HepG2 (cell line): ENCODE measurements around the gene PCBP2. TPM values are rescaled to one million over a fixed set of nuclear protein-coding genes. Genes with fewer than 3 reads are reported as not detected.

ENCODE experiments used
- ATAC-seq: fragments of 200-7000 bp; cut with Tn5 transposase; 3 replicates; pipeline ENCODE4 v1.9.1; 2020; ENCODE audit warnings: mild to moderate bottlenecking, moderate library complexity
- BruUV-seq: library from RNA; stranded (reverse); fragments of 400-500 nt; replicated peaks from 2 replicates; lab custom pipeline; 2021; lab: Mats Ljungman, UMichigan
- CTCF ChIA-PET: fragments of 300-600 bp; formaldehyde crosslinking; extraction: SDS; loops from one replicate; lab custom pipeline; 2021; ENCODE audit warnings: low total read pairs, inconsistent platforms, low intra/inter-chr PET ratio; lab: Yijun Ruan, JAX
- POLR2A ChIA-PET: fragments of 350-600 bp; sonication (Branson Sonifier 250); formaldehyde crosslinking; loops from one replicate; lab custom pipeline; 2020; ENCODE audit warnings: antibody characterized with exemption, inconsistent platforms; lab: Yijun Ruan, JAX
- DNase-seq: peaks from one replicate; pipeline ENCODE4 v3.0.0-alpha.2; 2015; ENCODE audit warnings: low spot score
- FAIRE-seq: peaks from 3 replicates; lab custom pipeline; 2011; peaks lifted over from hg19 to GRCh38; lab: Jason Lieb, UNC
- H2AFZ ChIP-seq: one replicate; pipeline ENCODE4 v1.6.1; 2011; ENCODE audit warnings: low read length, inconsistent platforms
- H3K27ac ChIP-seq: fragments of 300-600 bp; 3 replicates; pipeline ENCODE4 v1.8.0; 2011; ENCODE audit warnings: mixed run types, mild to moderate bottlenecking, mixed read lengths, low read length, inconsistent platforms; ENCODE audit not compliant: insufficient read depth; ENCODE audit errors: extremely low read length
- H3K27me3 ChIP-seq, 2 experiments: fragments of 200-600 bp in 1 of 2; 2 replicates in 1 of 2; 3 replicates in 1 of 2; pipeline versions ENCODE4 v1.6.0 to v1.8.0; 2011; ENCODE audit warnings: low read length in 2 of 2, mild to moderate bottlenecking in 2 of 2, moderate library complexity in 2 of 2, inconsistent platforms in 1 of 2; ENCODE audit not compliant: insufficient read depth in 2 of 2, control insufficient read depth in 1 of 2
- H3K36me3 ChIP-seq, 2 experiments: fragments of 200-600 bp in 1 of 2; replicated peaks in 1 of 2; 2 replicates in 1 of 2; 3 replicates in 1 of 2; pipeline versions ENCODE4 v1.5.1 to v1.8.0; 2011; ENCODE audit warnings: low read length in 2 of 2, inconsistent platforms in 1 of 2; ENCODE audit not compliant: insufficient read depth in 2 of 2, control insufficient read depth in 1 of 2
- H3K4me1 ChIP-seq: 2 replicates; pipeline ENCODE4 v1.5.1; 2012; ENCODE audit warnings: low read length, inconsistent platforms; ENCODE audit not compliant: insufficient read depth
- H3K4me2 ChIP-seq: 2 replicates; pipeline ENCODE4 v1.6.0; 2011; ENCODE audit warnings: low read depth, low read length, inconsistent platforms
- H3K4me3 ChIP-seq, 3 experiments: fragments of 200-600 bp in 1 of 3; sonication (generic), shearing (Covaris generic) in 1 of 3; replicated peaks in 1 of 3; 2 replicates each; pipeline ENCODE4 v1.5.1; 2011 to 2016; ENCODE audit warnings: low read length in 3 of 3, inconsistent platforms in 2 of 3, low read depth in 2 of 3, mild to moderate bottlenecking in 2 of 3, control low read depth in 1 of 3, mixed read lengths in 1 of 3; ENCODE audit not compliant: insufficient read depth in 1 of 3
- H3K79me2 ChIP-seq: one replicate; pipeline ENCODE4 v1.6.1; 2011; ENCODE audit warnings: low read length, inconsistent platforms; ENCODE audit not compliant: insufficient read depth
- H3K9ac ChIP-seq: 2 replicates; pipeline ENCODE4 v1.6.0; 2011; ENCODE audit warnings: mild to moderate bottlenecking, low read depth, low read length, inconsistent platforms; ENCODE audit not compliant: insufficient read depth
- H3K9me3 ChIP-seq: 2 replicates; pipeline ENCODE4 v1.5.1; 2012; ENCODE audit warnings: mild to moderate bottlenecking, low read length
- H4K20me1 ChIP-seq: 2 replicates; pipeline ENCODE4 v1.6.0; 2011; ENCODE audit warnings: inconsistent platforms, mild to moderate bottlenecking, low read length, moderate library complexity; ENCODE audit not compliant: insufficient read depth
- POLR2AphosphoS5 ChIP-seq: IDR thresholded peaks from 2 replicates; pipeline ENCODE4 v1.6.1; 2012; ENCODE audit warnings: low read depth, low read length
- SNRNP70 ChIP-seq: fragments of 200-400 bp; formaldehyde crosslinking; IDR thresholded peaks from 2 replicates; pipeline ENCODE4 v1.6.1; 2017; ENCODE audit warnings: mild to moderate bottlenecking, low read depth, low read length, moderate library complexity
- SOX6 ChIP-seq, 2 experiments: fragments of 450-650 bp in 1 of 2; sonication (generic) in 1 of 2; formaldehyde crosslinking in 1 of 2; IDR thresholded peaks; 2 replicates each; pipeline versions ENCODE4 v1.4.0 to v1.6.1; 2017 to 2020; ENCODE audit warnings: antibody characterized with exemption in 1 of 2, mild to moderate bottlenecking in 1 of 2, missing genetic modification reagents in 1 of 2
- ZNF205 ChIP-seq: IDR thresholded peaks from 2 replicates; pipeline ENCODE4 v1.6.1; 2018; ENCODE audit warnings: missing biosample characterization, missing genetic modification reagents
- ZNF430 ChIP-seq: sonication (generic); formaldehyde crosslinking; IDR thresholded peaks from 2 replicates; pipeline ENCODE4 v1.9.0; 2021; ENCODE audit warnings: mild to moderate bottlenecking, missing genetic modification reagents
- ZNF646 ChIP-seq: sonication (generic); formaldehyde crosslinking; IDR thresholded peaks from 2 replicates; pipeline ENCODE4 v1.9.0; 2021; ENCODE audit warnings: mild to moderate bottlenecking, missing genetic modification reagents
- ZNF780A ChIP-seq: sonication (generic); formaldehyde crosslinking; IDR thresholded peaks from 2 replicates; pipeline ENCODE4 v1.8.0; 2022; ENCODE audit warnings: mild to moderate bottlenecking, missing genetic modification reagents, moderate library complexity
- WGBS: methylation state at CpG from one replicate; pipeline ENCODE4 v1.1.6; 2017; ENCODE audit warnings: low lambda C conversion rate; 5-methylcytosine and 5-hydroxymethylcytosine counted together
- in situ Hi-C: cut with HindIII; loops from 2 replicates; pipeline ENCODE4 v1.10.0; 2017; ENCODE audit warnings: low pct_unique_long_range_greater_than_20kb; ENCODE audit not compliant: extremely low pct_ligation_motif_present
- intact Hi-C: fragments of 100-400 bp; cut with micrococcal nuclease; formaldehyde crosslinking; loops from one replicate; pipeline ENCODE4 v1.10.0; 2022; ENCODE audit not compliant: unreplicated experiment
- polyA plus RNA-seq, 8 experiments: library from polyadenylated mRNA; depleted of rRNA in 3 of 8; stranded (reverse) in 7 of 8; unstranded in 1 of 8; fragments of >200 nt; fragmentation: Illumina TruSeq in 4 of 8; extraction: Trizol in 4 of 8; gene quantifications; 2 replicates each; pipeline versions ENCODE4 v1.2.1 to v1.2.3, GENCODE V29; 2011 to 2016; ENCODE audit warnings: low read depth in 4 of 8, missing spikeins in 1 of 8, mixed read lengths in 1 of 8; ENCODE audit not compliant: insufficient read depth in 1 of 8
- total RNA-seq, 5 experiments: library from RNA; depleted of rRNA; stranded (reverse); fragments of >200 nt; fragmentation: Illumina TruSeq; extraction: Trizol; gene quantifications; 2 replicates each; pipeline ENCODE4 v1.2.3, GENCODE V29; 2016; ENCODE audit warnings: low read depth in 1 of 5

Gene PCBP2
- total and polyA plus RNA-seq, 2 of the 13 experiments (the other 11 are each of a cell fraction or from before 2014, with no cell fraction given): 154 to 345 TPM

- no peak for TF ChIP-seq ZNF646 (CRISPR knock-in tag)
- no peak for TF ChIP-seq ZNF430
- no peak for TF ChIP-seq SOX6 (IDR thresholded peaks at IDR 0.05)
- TF ChIP-seq SOX6 (CRISPR knock-in tag; IDR thresholded peaks at IDR 0.05): no peak
- no peak for TF ChIP-seq ZNF205 (CRISPR knock-in tag)
- no peak for TF ChIP-seq SNRNP70
These were observed 14.7 kb downstream of the PCBP2 start (continued) for GRCh38 chr12:53466640-53467039.

GRCh38 chr12:53467082-53467481 is 15.2 kb downstream of the PCBP2 start:
- CTCF ChIA-PET: no interaction called here

More at GRCh38 chr12:53467082-53467481, 15.2 kb downstream of the PCBP2 start:
- peaks cover 54% of the 10 kb centered on the region for H4K20me1 ChIP-seq
- H3K9ac ChIP-seq: no peak overlapping the region
- H3K79me2 ChIP-seq: peaks cover 46% of the 10 kb centered on the region
- ATAC-seq: no peak
- no peak overlapping the region for H3K27ac ChIP-seq
- BruUV-seq: no TSS peak
- no peak overlapping the region for H3K4me2 ChIP-seq
- intact Hi-C loops: no loop called here
- no peaks in the 10 kb centered on the region for H3K27me3 ChIP-seq
- H3K4me3 ChIP-seq: no peak overlapping the region
- in situ Hi-C loops: no loop called here
- no peak for FAIRE-seq
- peak; percentile 15; the same call in 1 of the 2 replicates for TF ChIP-seq POLR2AphosphoS5
- no peak for TF ChIP-seq ZNF780A (CRISPR knock-in tag)
- TF ChIP-seq, all 625 proteins: peak for 1
- Histone ChIP-seq H3K4me1 (peaks cover 36% of the 10 kb centered on the region), H3K9me3 (no peaks in the 10 kb centered on the region), H2AFZ (no peak overlapping the region), H3K36me3 (peaks cover 49 to 95% of the 10 kb centered on the region in 2 experiments)
- DNase-seq: no peak
- 96% methylated on average over 5 of the region's 5 CpGs for WGBS
- POLR2A ChIA-PET: no interaction called here
